GM12878 (cell line): ENCODE data around the gene GRIK3.

Experiments
- TF ChIP-seq, protein P1 (sequence below): IDR thresholded peaks from 2 replicates; pipeline ENCODE4 v1.6.1; 2012; ENCODE audit warnings: low read length, inconsistent platforms
- TF ChIP-seq, protein P2 (sequence below), 3 experiments: IDR thresholded peaks in 2 of 3; conservative IDR thresholded peaks in 1 of 3; 2 replicates each; pipeline ENCODE4 v1.5.1; 2011; ENCODE audit warnings: low read depth in 3 of 3, low read length in 3 of 3, mild to moderate bottlenecking in 3 of 3, control low read depth in 2 of 3, moderate library complexity in 2 of 3, inconsistent platforms in 1 of 3, mixed read lengths in 1 of 3; ENCODE audit not compliant: control insufficient read depth in 2 of 3, insufficient read depth in 1 of 3; ENCODE audit errors: extremely low read depth in 1 of 3

DNA sequence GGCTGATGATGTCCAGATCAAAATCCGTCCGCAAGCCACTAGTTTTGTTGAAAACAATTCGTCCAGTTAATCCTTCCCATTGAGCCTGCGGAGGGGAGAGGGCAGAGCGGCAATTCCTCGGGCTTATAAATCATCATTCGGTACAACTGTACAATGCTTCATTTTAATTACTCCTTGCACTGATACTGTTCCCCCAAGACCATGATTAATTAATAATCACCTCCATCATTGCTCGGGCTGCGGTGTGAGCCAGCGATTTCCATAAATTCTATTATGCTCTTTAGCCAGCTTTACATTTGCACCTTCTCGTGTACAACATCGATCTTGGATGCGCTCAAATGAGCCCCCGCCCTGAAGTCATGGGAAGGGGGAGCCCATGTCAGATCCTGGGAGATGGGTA, 180.7 kb downstream of the GRIK3 start:
- TF ChIP-seq, protein P1, sequence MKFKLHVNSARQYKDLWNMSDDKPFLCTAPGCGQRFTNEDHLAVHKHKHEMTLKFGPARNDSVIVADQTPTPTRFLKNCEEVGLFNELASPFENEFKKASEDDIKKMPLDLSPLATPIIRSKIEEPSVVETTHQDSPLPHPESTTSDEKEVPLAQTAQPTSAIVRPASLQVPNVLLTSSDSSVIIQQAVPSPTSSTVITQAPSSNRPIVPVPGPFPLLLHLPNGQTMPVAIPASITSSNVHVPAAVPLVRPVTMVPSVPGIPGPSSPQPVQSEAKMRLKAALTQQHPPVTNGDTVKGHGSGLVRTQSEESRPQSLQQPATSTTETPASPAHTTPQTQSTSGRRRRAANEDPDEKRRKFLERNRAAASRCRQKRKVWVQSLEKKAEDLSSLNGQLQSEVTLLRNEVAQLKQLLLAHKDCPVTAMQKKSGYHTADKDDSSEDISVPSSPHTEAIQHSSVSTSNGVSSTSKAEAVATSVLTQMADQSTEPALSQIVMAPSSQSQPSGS: no peak
- TF ChIP-seq, protein P2, sequence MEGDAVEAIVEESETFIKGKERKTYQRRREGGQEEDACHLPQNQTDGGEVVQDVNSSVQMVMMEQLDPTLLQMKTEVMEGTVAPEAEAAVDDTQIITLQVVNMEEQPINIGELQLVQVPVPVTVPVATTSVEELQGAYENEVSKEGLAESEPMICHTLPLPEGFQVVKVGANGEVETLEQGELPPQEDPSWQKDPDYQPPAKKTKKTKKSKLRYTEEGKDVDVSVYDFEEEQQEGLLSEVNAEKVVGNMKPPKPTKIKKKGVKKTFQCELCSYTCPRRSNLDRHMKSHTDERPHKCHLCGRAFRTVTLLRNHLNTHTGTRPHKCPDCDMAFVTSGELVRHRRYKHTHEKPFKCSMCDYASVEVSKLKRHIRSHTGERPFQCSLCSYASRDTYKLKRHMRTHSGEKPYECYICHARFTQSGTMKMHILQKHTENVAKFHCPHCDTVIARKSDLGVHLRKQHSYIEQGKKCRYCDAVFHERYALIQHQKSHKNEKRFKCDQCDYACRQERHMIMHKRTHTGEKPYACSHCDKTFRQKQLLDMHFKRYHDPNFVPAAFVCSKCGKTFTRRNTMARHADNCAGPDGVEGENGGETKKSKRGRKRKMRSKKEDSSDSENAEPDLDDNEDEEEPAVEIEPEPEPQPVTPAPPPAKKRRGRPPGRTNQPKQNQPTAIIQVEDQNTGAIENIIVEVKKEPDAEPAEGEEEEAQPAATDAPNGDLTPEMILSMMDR (IDR thresholded peaks at IDR 0.05 in 2 of 3, conservative IDR thresholded peaks at IDR 0.05 in 1 of 3; ENCODE audit: control insufficient read depth in 2 of 3, extremely low read depth in 1 of 3, insufficient read depth in 1 of 3, low read depth in 3 of 3, low read length in 3 of 3): no peak
